IMR-90 (cell line): ENCODE data around the gene ASXL1. TPM values are rescaled to one million over a fixed set of nuclear protein-coding genes. Genes with fewer than 3 reads are reported as not detected.

Experiments
- ATAC-seq: fragments of 200-7000 bp; cut with Tn5 transposase; 2 replicates; pipeline ENCODE4 v1.9.1; 2020; ENCODE audit warnings: low read depth, mild to moderate bottlenecking, moderate library complexity
- BruUV-seq: library from RNA; stranded (reverse); fragments of 400-500 nt; replicated peaks from 2 replicates; lab custom pipeline; 2021; lab: Mats Ljungman, UMichigan
- CTCF ChIA-PET: fragments of 300-600 bp; formaldehyde crosslinking; extraction: SDS; loops from one replicate; lab custom pipeline; 2021; ENCODE audit warnings: antibody characterized with exemption; lab: Yijun Ruan, JAX
- POLR2A ChIA-PET: fragments of 300-600 bp; sonication (Branson Sonifier 250); formaldehyde crosslinking; loops from one replicate; lab custom pipeline; 2022; ENCODE audit warnings: antibody characterized with exemption; ENCODE audit not compliant: unreplicated experiment; lab: Charles Lee
- DNase-seq: peaks from one replicate; pipeline ENCODE4 v3.0.0; 2013
- H2AFZ ChIP-seq: replicated peaks from 2 replicates; pipeline ENCODE3; 2013; ENCODE audit warnings: low read length, mild to moderate bottlenecking; ENCODE audit not compliant: poor library complexity
- H2AK5ac ChIP-seq: 2 replicates; pipeline ENCODE4 v1.6.1; 2013; ENCODE audit warnings: low read depth, low read length, inconsistent platforms
- H2AK9ac ChIP-seq: replicated peaks from 2 replicates; pipeline ENCODE3; 2013; ENCODE audit warnings: mild to moderate bottlenecking, low read depth, low read length, moderate library complexity; ENCODE audit not compliant: poor library complexity
- H2BK120ac ChIP-seq: 2 replicates; pipeline ENCODE4 v1.6.1; 2013; ENCODE audit warnings: low read depth, low read length, inconsistent platforms
- H2BK15ac ChIP-seq: 3 replicates; pipeline ENCODE4 v1.6.1; 2013; ENCODE audit warnings: low read depth, low read length, inconsistent platforms
- H2BK20ac ChIP-seq: 2 replicates; pipeline ENCODE4 v1.6.1; 2013; ENCODE audit warnings: low read depth, mild to moderate bottlenecking, inconsistent platforms, low read length, moderate library complexity
- H2BK5ac ChIP-seq: 2 replicates; pipeline ENCODE4 v1.6.1; 2013; ENCODE audit warnings: mild to moderate bottlenecking, low read depth, low read length, inconsistent platforms; ENCODE audit not compliant: poor library complexity, severe bottlenecking
- H3K14ac ChIP-seq: replicated peaks from 2 replicates; pipeline ENCODE4 v1.6.1; 2013; ENCODE audit warnings: low read depth, low read length, inconsistent platforms
- H3K18ac ChIP-seq: 2 replicates; pipeline ENCODE4 v1.6.1; 2013; ENCODE audit warnings: low read depth, low read length, control low read depth
- H3K23ac ChIP-seq: 2 replicates; pipeline ENCODE4 v1.6.1; 2013; ENCODE audit warnings: low read depth, low read length, inconsistent platforms
- H3K27ac ChIP-seq: 2 replicates; pipeline ENCODE4 v1.5.1; 2013; ENCODE audit warnings: mild to moderate bottlenecking, control low read depth, low read length; ENCODE audit not compliant: insufficient read depth
- H3K27me3 ChIP-seq: 2 replicates; pipeline ENCODE4 v1.6.1; 2013; ENCODE audit warnings: low read length; ENCODE audit not compliant: control insufficient read depth, insufficient read depth
- H3K36me3 ChIP-seq: 2 replicates; pipeline ENCODE4 v1.6.1; 2013; ENCODE audit warnings: low read length, mixed read lengths; ENCODE audit not compliant: control insufficient read depth, insufficient read depth
- H3K4ac ChIP-seq: 2 replicates; pipeline ENCODE4 v1.6.1; 2013; ENCODE audit warnings: low read depth, low read length, inconsistent platforms
- H3K4me1 ChIP-seq: 2 replicates; pipeline ENCODE4 v1.6.1; 2013; ENCODE audit warnings: low read length, mixed read lengths; ENCODE audit not compliant: control insufficient read depth, insufficient read depth
- H3K4me2 ChIP-seq: 2 replicates; pipeline ENCODE4 v1.6.1; 2013; ENCODE audit warnings: low read depth, mild to moderate bottlenecking, control low read depth, low read length, moderate library complexity
- H3K4me3 ChIP-seq: 2 replicates; pipeline ENCODE4 v1.5.1; 2013; ENCODE audit warnings: low read depth, mild to moderate bottlenecking, control low read depth, low read length, moderate library complexity; ENCODE audit not compliant: insufficient read depth
- H3K56ac ChIP-seq: 2 replicates; pipeline ENCODE4 v1.6.1; 2013; ENCODE audit warnings: low read length, inconsistent platforms; ENCODE audit not compliant: insufficient read depth; ENCODE audit errors: extremely low read depth
- H3K79me1 ChIP-seq, 2 experiments: 2 replicates each; pipeline ENCODE4 v1.6.1; 2013; ENCODE audit warnings: low read length in 2 of 2, inconsistent platforms in 1 of 2, low read depth in 1 of 2
- H3K9ac ChIP-seq: 2 replicates; pipeline ENCODE4 v1.6.1; 2013; ENCODE audit warnings: low read depth, low read length, control low read depth
- H3K9me1 ChIP-seq: 2 replicates; pipeline ENCODE4 v1.6.1; 2013; ENCODE audit warnings: low read length, inconsistent platforms; ENCODE audit not compliant: insufficient read depth
- H3K9me3 ChIP-seq: 2 replicates; pipeline ENCODE4 v1.6.1; 2013; ENCODE audit warnings: low read length; ENCODE audit not compliant: control insufficient read depth, insufficient read depth
- H4K20me1 ChIP-seq: 2 replicates; pipeline ENCODE4 v1.6.1; 2013; ENCODE audit warnings: low read length, inconsistent platforms; ENCODE audit not compliant: insufficient read depth
- H4K5ac ChIP-seq: 2 replicates; pipeline ENCODE4 v1.6.1; 2013; ENCODE audit warnings: mild to moderate bottlenecking, low read depth, low read length, control low read depth
- H4K8ac ChIP-seq, 2 experiments: 2 replicates each; pipeline ENCODE4 v1.6.1; 2013; ENCODE audit warnings: low read depth in 2 of 2, low read length in 2 of 2, control low read depth in 1 of 2, inconsistent platforms in 1 of 2
- H4K91ac ChIP-seq: 2 replicates; pipeline ENCODE4 v1.6.1; 2013; ENCODE audit warnings: low read depth, low read length, inconsistent platforms; ENCODE audit not compliant: insufficient read depth
- BHLHE40 ChIP-seq: fragments of 150-350 bp; IDR thresholded peaks from 2 replicates; pipeline ENCODE4 v1.6.1; 2016; ENCODE audit warnings: mild to moderate bottlenecking, low read depth, low read length
- CEBPB ChIP-seq: IDR thresholded peaks from 2 replicates; pipeline ENCODE4 v1.6.1; 2012; ENCODE audit warnings: low read depth, low read length, improper control_type of control experiment
- CHD1 ChIP-seq: IDR thresholded peaks from 2 replicates; pipeline ENCODE4 v1.6.1; 2012; ENCODE audit warnings: low read depth, low read length, improper control_type of control experiment
- CTCF ChIP-seq: conservative IDR thresholded peaks from 2 replicates; pipeline ENCODE4 v1.5.1; 2012; ENCODE audit warnings: mild to moderate bottlenecking, low read depth, low read length, improper control_type of control experiment
- ELK1 ChIP-seq: fragments of 150-350 bp; IDR thresholded peaks from 2 replicates; pipeline ENCODE4 v1.6.1; 2016; ENCODE audit warnings: low read depth, mild to moderate bottlenecking, low read length, moderate library complexity, borderline replicate concordance
- FOS ChIP-seq: fragments of 150-350 bp; IDR thresholded peaks from 2 replicates; pipeline ENCODE4 v1.6.1; 2016; ENCODE audit warnings: low read depth, low read length
- MAFK ChIP-seq: IDR thresholded peaks from 2 replicates; pipeline ENCODE4 v1.6.1; 2012; ENCODE audit warnings: low read depth, low read length, improper control_type of control experiment
- MAZ ChIP-seq: IDR thresholded peaks from 2 replicates; pipeline ENCODE4 v1.6.1; 2012; ENCODE audit warnings: low read depth, mild to moderate bottlenecking, low read length, improper control_type of control experiment, moderate library complexity, borderline replicate concordance
- MXI1 ChIP-seq: IDR thresholded peaks from 2 replicates; pipeline ENCODE4 v1.6.1; 2012; ENCODE audit warnings: low read depth, mild to moderate bottlenecking, low read length, moderate library complexity, borderline replicate concordance
- NFE2L2 ChIP-seq: fragments of 150-350 bp; IDR thresholded peaks from 2 replicates; pipeline ENCODE4 v1.6.1; 2016; ENCODE audit warnings: low read depth, mild to moderate bottlenecking, low read length
- POLR2A ChIP-seq: IDR thresholded peaks from 2 replicates; pipeline ENCODE4 v1.6.1; 2012; ENCODE audit warnings: mild to moderate bottlenecking, low read depth, low read length
- RAD21 ChIP-seq: IDR thresholded peaks from 2 replicates; pipeline ENCODE4 v1.6.1; 2012; ENCODE audit warnings: low read length, improper control_type of control experiment
- RCOR1 ChIP-seq: IDR thresholded peaks from 2 replicates; pipeline ENCODE4 v1.6.1; 2012; ENCODE audit warnings: mild to moderate bottlenecking, low read length, improper control_type of control experiment; ENCODE audit not compliant: insufficient replicate concordance
- RFX5 ChIP-seq: IDR thresholded peaks from 2 replicates; pipeline ENCODE4 v1.8.0; 2012; ENCODE audit warnings: low read depth, mild to moderate bottlenecking, low read length, moderate library complexity
- SMC3 ChIP-seq: fragments of 150-350 bp; IDR thresholded peaks from 2 replicates; pipeline ENCODE4 v1.6.1; 2016; ENCODE audit warnings: low read depth, mild to moderate bottlenecking, antibody characterized with exemption, low read length, moderate library complexity
- USF2 ChIP-seq: fragments of 150-350 bp; IDR thresholded peaks from 2 replicates; pipeline ENCODE4 v1.6.1; 2017; ENCODE audit warnings: mild to moderate bottlenecking, antibody characterized with exemption, low read length, low read depth
- WGBS, 2 experiments: methylation state at CpG; one replicate each; pipeline versions ENCODE4 v1.1.5 to v1.1.7; 2013; ENCODE audit warnings: missing lambda C conversion rate in 2 of 2; ENCODE audit not compliant: insufficient read length in 1 of 2; ENCODE audit errors: extremely low coverage in 2 of 2; 5-methylcytosine and 5-hydroxymethylcytosine counted together
- dilution Hi-C: fragments of 300-500 bp; cut with HindIII; formaldehyde crosslinking; loops from one replicate; pipeline ENCODE4 v1.14.3; 2018; ENCODE audit warnings: low sequenced_read_pairs; ENCODE audit not compliant: unreplicated experiment
- in situ Hi-C: fragments of 300-500 bp; cut with MboI; formaldehyde crosslinking; loops from 3 replicates; pipeline ENCODE4 v1.14.3; 2019; ENCODE audit warnings: low sequenced_read_pairs, inconsistent platforms, mixed read lengths
- intact Hi-C: fragments of 100-400 bp; cut with micrococcal nuclease; formaldehyde crosslinking; loops from 2 replicates; pipeline ENCODE4 v1.10.0; 2022
- polyA plus RNA-seq, 3 experiments: library from polyadenylated mRNA; depleted of rRNA; stranded (reverse); fragments of >200 nt; gene quantifications; 2 replicates each; pipeline ENCODE4 v1.2.3, GENCODE V29; 2012; ENCODE audit warnings: low replicate concordance in 1 of 3
- total RNA-seq: library from RNA; depleted of rRNA; stranded (reverse); fragments of >200 nt; gene quantifications from 2 replicates; pipeline ENCODE4 v1.2.3, GENCODE V29; 2012

The ASXL1 gene
- total and polyA plus RNA-seq, 2 of the 4 experiments (the other 2 are of a cell fraction), result 29.9 to 37.1 TPM

- Histone ChIP-seq H3K9ac (no peak overlapping the region), H2AK5ac (no peak overlapping the region), H2AK9ac (no peak overlapping the region), H2AFZ (no peak overlapping the region), H4K8ac (no peak overlapping the region), H3K9me1 (peaks cover 8% of the 10 kb centered on the region; the same call in 1 of the 2 replicates), H3K4ac (no peak overlapping the region), H3K18ac (no peak overlapping the region), H3K27ac (no peak overlapping the region), H4K5ac (no peak overlapping the region), H3K79me1 (peaks cover 14 to 35% of the 10 kb centered on the region in 2 experiments), H3K4me1 (0 out of 2 replicates have a peak, but pooled peaks cover 2% of the 10 kb centered on the region), H3K9me3 (no peaks in the 10 kb centered on the region), H4K91ac (no peak overlapping the region), H2BK120ac (no peak overlapping the region), H3K4me2 (no peak overlapping the region), H2BK20ac (no peak overlapping the region), H4K20me1 (peaks cover 20% of the 10 kb centered on the region), H3K36me3 (peaks cover 89% of the 10 kb centered on the region), H3K27me3 (no peaks in the 10 kb centered on the region), H3K4me3 (no peak overlapping the region), H3K56ac (no peak overlapping the region), H3K14ac (no peak overlapping the region), H2BK15ac (no peak overlapping the region), H2BK5ac (no peak overlapping the region), H3K23ac (no peak overlapping the region)
- DNase-seq, result no peak
- CTCF ChIA-PET, result no interaction called here
- POLR2A ChIA-PET, result interaction anchor here (0.6 kb wide), 1 partner anchor 16 kb away, joined by 3 read pairs; no protein-coding TSS in a partner anchor
- intact Hi-C loops (no loop called here), in situ Hi-C loops (no loop called here), dilution Hi-C loops (no loop called here)
- WGBS, 2 experiments, result 73% methylated on average over 3 of the region's 8 CpGs; no CpG with 5 or more reads in 1 of the 2 experiments
- BruUV-seq, result no TSS peak
- no peak for ATAC-seq
- TF ChIP-seq MXI1 (no peak), CTCF (no peak), FOS (no peak), USF2 (no peak), RAD21 (no peak), CEBPB (no peak), MAFK (no peak), CHD1 (no peak), ELK1 (no peak), RFX5 (no peak), RCOR1 (no peak), SMC3 (no peak), MAZ (no peak), POLR2A (no peak), BHLHE40 (no peak), NFE2L2 (no peak)
Measured at GRCh38 chr20:32449890-32450401, 91.8 kb downstream of the ASXL1 start.
